Retinal pigment epithelial cell (primary cell): ENCODE measurements around the gene CDH5.

ENCODE experiments used
- DNase-seq: peaks from one replicate; pipeline ENCODE4 v3.0.0-alpha.2; 2010; ENCODE audit warnings: low read depth
- H3K4me3 ChIP-seq: 2 replicates; pipeline ENCODE4 v1.5.1; 2011; ENCODE audit warnings: mild to moderate bottlenecking, low read length, control low read depth, moderate library complexity
- CTCF ChIP-seq: conservative IDR thresholded peaks from 2 replicates; pipeline ENCODE4 v1.5.1; 2011; ENCODE audit warnings: low read depth, low read length, control low read depth, inconsistent platforms

CDH5 gene

GRCh38 chr16:66377324-66377723 lies 10.8 kb downstream of the CDH5 start:
- DNase-seq, result no peak
- H3K4me3 ChIP-seq, result no peak overlapping the region
- no peak for TF ChIP-seq CTCF

DNA sequence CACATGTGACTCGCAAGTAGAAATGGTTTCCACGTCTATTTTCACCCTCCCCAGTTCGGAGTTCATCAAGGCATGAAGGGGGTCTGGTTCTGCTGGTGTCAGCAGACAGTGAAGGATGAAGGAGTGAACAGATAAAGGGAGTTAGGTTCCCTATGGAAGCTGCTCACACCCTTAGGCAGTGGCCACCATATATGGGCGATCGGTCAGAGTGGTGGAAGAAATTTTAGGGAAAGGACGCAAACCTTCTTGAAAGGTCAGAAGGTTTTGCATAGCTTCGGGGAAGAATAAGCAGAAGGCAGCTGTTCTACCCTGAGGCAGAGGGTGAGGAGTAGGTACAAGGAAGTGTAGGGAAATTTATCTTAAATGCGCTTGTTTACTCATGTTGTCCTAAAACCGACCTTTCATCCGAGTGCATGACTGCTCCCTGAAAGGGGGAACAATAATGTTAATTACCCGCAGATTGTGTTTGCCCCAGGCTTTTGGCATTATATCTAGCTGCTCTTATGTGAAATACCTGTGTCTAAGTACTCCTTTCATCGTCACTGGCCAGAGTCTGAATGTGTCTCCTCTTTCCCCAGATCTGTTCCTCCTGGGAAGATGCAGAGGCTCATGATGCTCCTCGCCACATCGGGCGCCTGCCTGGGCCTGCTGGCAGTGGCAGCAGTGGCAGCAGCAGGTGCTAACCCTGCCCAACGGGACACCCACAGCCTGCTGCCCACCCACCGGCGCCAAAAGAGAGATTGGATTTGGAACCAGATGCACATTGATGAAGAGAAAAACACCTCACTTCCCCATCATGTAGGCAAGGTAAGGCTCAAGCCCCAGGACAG lies 12.5 kb downstream of the CDH5 start:
- no peak for TF ChIP-seq CTCF
- H3K4me3 ChIP-seq, result no peak overlapping the region
- DNase-seq, result no peak

- DNase-seq, result no peak
- H3K4me3 ChIP-seq, result no peak overlapping the region
- TF ChIP-seq CTCF, result no peak
Measured at GRCh38 chr16:66379571-66379941, 13.1 kb downstream of the CDH5 start.

DNA sequence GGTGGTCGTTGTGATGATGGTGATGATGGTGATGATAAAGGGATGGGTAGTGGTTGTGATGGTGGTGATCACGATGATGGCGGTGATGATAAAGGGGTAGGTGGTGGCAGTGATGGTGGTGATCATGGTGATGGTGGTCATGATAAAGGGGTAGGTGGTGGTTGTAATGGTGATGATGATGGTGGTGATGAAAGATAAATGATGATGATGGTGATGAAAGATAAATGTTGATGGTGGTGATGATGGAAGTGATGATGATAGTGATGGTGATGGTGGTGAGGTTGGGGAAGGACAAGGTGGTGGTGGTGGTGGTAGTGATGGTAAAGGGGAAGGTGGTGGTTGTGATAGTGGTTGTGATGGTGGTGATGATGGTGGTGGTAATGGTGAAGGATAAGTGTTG lies 13.9 kb downstream of the CDH5 start:
- H3K4me3 ChIP-seq, result no peak overlapping the region
- no peak for DNase-seq
- TF ChIP-seq CTCF, result no peak

DNA sequence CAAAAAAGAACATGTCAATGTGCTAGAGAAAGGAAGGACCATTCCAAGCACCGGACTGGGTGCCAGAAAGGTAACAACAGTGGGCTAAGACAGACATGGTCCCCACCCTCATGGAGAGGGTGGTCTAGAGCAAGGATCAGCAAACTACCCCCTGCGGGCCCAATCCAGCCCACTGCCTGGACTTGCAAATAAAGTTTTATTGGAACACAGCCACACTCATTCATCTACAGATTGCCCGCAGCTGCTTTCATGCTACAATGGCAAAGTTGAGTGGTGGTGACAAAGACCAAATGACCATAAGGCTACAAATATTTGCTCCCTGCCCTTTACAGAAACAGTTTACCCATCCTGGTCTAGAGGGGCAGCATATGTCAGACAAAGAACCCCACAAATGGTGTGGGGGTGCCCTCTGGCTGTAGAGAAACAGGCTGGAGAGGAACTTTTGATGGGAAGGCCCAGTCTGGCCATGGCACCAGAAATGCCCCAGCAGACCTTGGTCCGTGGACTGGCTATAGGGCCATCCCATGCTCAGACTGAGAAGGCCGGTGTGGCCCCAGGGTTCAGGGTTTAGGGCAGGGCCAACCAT lies 15.2 kb downstream of the CDH5 start:
- TF ChIP-seq CTCF, result no peak

DNA sequence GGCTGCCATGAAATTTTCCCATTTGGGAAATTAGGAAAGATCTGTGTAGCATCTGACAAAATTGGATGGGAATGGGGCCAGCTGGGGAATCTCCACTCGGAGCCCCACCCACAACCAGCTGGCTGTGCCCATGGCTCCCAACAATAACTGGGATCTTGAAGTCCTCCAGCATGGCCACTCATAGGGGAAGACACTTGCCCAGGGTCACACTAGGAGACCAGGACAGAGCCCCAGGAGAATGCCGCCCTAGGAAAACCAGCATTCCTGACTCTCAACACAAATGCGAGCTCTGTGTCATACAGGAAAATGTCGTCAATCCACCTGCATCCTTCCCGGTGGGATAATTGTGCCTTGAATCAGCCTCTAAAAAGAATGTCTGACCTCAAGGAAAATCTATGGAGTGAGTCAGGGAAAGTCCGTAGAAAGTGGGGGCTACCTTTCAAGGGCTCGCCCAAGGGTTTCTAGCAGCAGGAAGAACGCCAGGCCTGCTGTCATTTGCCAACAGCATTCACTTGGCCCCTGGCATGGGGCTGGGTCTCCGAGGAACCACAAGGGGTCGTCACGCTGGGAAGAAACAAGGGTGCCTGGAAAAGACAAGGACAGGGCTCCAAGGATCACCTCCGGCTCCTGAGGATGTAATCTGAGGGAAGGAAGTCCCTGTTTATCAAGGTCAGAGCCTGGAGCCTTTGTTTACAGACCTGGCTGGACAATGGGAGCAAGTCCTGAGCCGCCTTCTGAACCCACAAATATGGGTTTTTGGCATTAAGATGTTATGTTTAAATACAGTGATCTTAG lies 15.9 kb downstream of the CDH5 start:
- TF ChIP-seq CTCF, result peak; percentile 39
- no peak overlapping the region for H3K4me3 ChIP-seq

More for the DNA sequence above, 15.2 kb downstream of the CDH5 start:
- H3K4me3 ChIP-seq, result no peak overlapping the region
- no peak for DNase-seq

GRCh38 chr16:66382966-66383299 lies 16.4 kb downstream of the CDH5 start:
- no peak for TF ChIP-seq CTCF

More for the DNA sequence above, 15.9 kb downstream of the CDH5 start:
- peak; percentile 64 for DNase-seq

More at GRCh38 chr16:66382966-66383299, 16.4 kb downstream of the CDH5 start:
- H3K4me3 ChIP-seq, result no peak overlapping the region
- DNase-seq, result peak; percentile 73
